ENCODE measurements around the gene DLX3. TPM values are rescaled to one million over a fixed set of nuclear protein-coding genes. Genes with fewer than 3 reads are reported as not detected.

DLX3 gene
- total RNA-seq, 1 experiment from 2014 or later = 0.18 TPM

- no peaks in the 10 kb centered on the region for H3K9me2 ChIP-seq (replicated peaks; ENCODE audit: low read length)
- H3K9ac ChIP-seq (ENCODE audit: low read length) = no peak overlapping the region
- H2AFZ ChIP-seq (ENCODE audit: low read length) = no peak overlapping the region
- TF ChIP-seq EZH2 (IDR thresholded peaks at IDR 0.05; ENCODE audit: low read length, unreplicated experiment) = no peak
- TF ChIP-seq EZH2phosphoT487 (IDR thresholded peaks at IDR 0.05; ENCODE audit: borderline replicate concordance, low read length) = no peak
- no peak for TF ChIP-seq CTCF (conservative IDR thresholded peaks at IDR 0.05; ENCODE audit: low read depth, low read length)
- no peak overlapping the region for H3K4me3 ChIP-seq (ENCODE audit: low read length)
- ChIA-PET CTCF (interaction anchor here (0.6 to 0.7 kb wide), 3 partner anchors 10 to 88 kb away, joined by 3 to 7 read pairs (median 4); no protein-coding TSS in a partner anchor), POLR2A (ENCODE audit: unreplicated experiment) (no interaction called here)
- intact Hi-C loops (cut with micrococcal nuclease) = no loop called here
- BruUV-seq (replicated peaks) = no TSS peak
- no peak overlapping the region for H3K27ac ChIP-seq (ENCODE audit: low read length)
- no peak overlapping the region for H3K4me2 ChIP-seq (ENCODE audit: low read length)
- peaks cover 9% of the 10 kb centered on the region for H3K4me1 ChIP-seq (ENCODE audit: insufficient read depth, low read length)
- no peaks in the 10 kb centered on the region for H3F3A ChIP-seq (ENCODE audit: low read length, unreplicated experiment)
- no peak for DNase-seq
- H3K79me2 ChIP-seq (ENCODE audit: low read length) = no peaks in the 10 kb centered on the region
- H4K20me1 ChIP-seq (ENCODE audit: low read length) = no peaks in the 10 kb centered on the region
- H3K9me3 ChIP-seq (ENCODE audit: low read length) = no peaks in the 10 kb centered on the region
- no peak for ATAC-seq
- H3K36me3 ChIP-seq (ENCODE audit: low read depth, low read length) = no peaks in the 10 kb centered on the region
- peaks cover 40% of the 10 kb centered on the region for H3K27me3 ChIP-seq (ENCODE audit: low read length)
These were observed 32.3 kb downstream of the DLX3 start for GRCh38 chr17:49962599-49963308.

- Histone ChIP-seq H3K79me2 (ENCODE audit: low read length) (no peaks in the 10 kb centered on the region), H3K4me2 (ENCODE audit: low read length) (0 out of 2 replicates have a peak overlapping the region, but pooled peaks have one; percentile 12), H3K9ac (ENCODE audit: low read length) (no peak overlapping the region), H3K36me3 (ENCODE audit: low read depth, low read length) (no peaks in the 10 kb centered on the region), H3K27me3 (ENCODE audit: low read length) (peaks cover 9% of the 10 kb centered on the region; the same call in 1 of the 2 replicates), H3K4me3 (ENCODE audit: low read length) (no peak overlapping the region), H3F3A (ENCODE audit: low read length, unreplicated experiment) (no peaks in the 10 kb centered on the region), H3K9me3 (ENCODE audit: low read length) (no peaks in the 10 kb centered on the region), H3K27ac (ENCODE audit: low read length) (no peak overlapping the region), H3K4me1 (ENCODE audit: insufficient read depth, low read length) (peaks cover 13% of the 10 kb centered on the region), H3K9me2 (replicated peaks; ENCODE audit: low read length) (no peaks in the 10 kb centered on the region), H2AFZ (ENCODE audit: low read length) (no peak overlapping the region), H4K20me1 (ENCODE audit: low read length) (no peaks in the 10 kb centered on the region)
- ATAC-seq = peak; percentile 54
- no peak for TF ChIP-seq CTCF (conservative IDR thresholded peaks at IDR 0.05; ENCODE audit: low read depth, low read length)
- TF ChIP-seq EZH2 (IDR thresholded peaks at IDR 0.05; ENCODE audit: low read length, unreplicated experiment) = no peak
- TF ChIP-seq EZH2phosphoT487 (IDR thresholded peaks at IDR 0.05; ENCODE audit: borderline replicate concordance, low read length) = no peak
- ChIA-PET POLR2A (ENCODE audit: unreplicated experiment) (no interaction called here), CTCF (no interaction called here)
- DNase-seq = peak; percentile 71
- no TSS peak for BruUV-seq (replicated peaks)
- intact Hi-C loops (cut with micrococcal nuclease) = no loop called here
These were observed 35.7 kb downstream of the DLX3 start for GRCh38 chr17:49959183-49959935.
